GM21576 (cell line): ENCODE data around the gene JAK3.
"Not testable (repeated sequence)": the region's sequence is repeated elsewhere in the genome, so short reads cannot be mapped to it uniquely, and the experiment has no call there.

Experiments used
- ATAC-seq: cut with Tn5 transposase; IDR thresholded peaks from one replicate; pipeline ENCODE4 v1.9.1; 2021; ENCODE audit warnings: mild to moderate bottlenecking, moderate library complexity; ENCODE audit not compliant: unreplicated experiment

Gene JAK3

GRCh38 chr19:17807731-17808316 is 40.0 kb downstream of the JAK3 start:
- ATAC-seq, result no peak

DNA sequence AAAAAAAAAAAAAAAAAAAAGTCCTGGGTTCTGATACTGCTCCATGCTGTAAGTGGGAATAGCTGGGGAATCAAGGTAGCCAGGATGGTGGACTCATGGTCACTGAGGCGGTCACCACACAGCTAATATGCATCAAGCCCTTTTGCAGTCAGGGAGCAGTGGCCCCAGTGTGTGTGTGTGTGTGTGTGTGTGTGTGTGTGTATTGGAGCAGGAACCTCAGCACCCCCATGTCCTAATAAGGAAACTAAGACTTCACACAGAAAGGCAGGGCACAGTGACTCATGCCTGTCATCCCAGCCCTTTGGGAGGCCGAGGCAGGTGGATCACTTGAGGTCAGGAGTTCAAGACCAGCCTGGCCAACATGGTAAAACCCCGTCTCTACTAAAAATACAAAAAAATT is 40.8 kb downstream of the JAK3 start:
- no peak for ATAC-seq

GRCh38 chr19:17805427-17805826 is 42.4 kb downstream of the JAK3 start:
- ATAC-seq, result no peak

- ATAC-seq, result no peak
Observed at GRCh38 chr19:17803264-17803896, 44.4 kb downstream of the JAK3 start.

DNA sequence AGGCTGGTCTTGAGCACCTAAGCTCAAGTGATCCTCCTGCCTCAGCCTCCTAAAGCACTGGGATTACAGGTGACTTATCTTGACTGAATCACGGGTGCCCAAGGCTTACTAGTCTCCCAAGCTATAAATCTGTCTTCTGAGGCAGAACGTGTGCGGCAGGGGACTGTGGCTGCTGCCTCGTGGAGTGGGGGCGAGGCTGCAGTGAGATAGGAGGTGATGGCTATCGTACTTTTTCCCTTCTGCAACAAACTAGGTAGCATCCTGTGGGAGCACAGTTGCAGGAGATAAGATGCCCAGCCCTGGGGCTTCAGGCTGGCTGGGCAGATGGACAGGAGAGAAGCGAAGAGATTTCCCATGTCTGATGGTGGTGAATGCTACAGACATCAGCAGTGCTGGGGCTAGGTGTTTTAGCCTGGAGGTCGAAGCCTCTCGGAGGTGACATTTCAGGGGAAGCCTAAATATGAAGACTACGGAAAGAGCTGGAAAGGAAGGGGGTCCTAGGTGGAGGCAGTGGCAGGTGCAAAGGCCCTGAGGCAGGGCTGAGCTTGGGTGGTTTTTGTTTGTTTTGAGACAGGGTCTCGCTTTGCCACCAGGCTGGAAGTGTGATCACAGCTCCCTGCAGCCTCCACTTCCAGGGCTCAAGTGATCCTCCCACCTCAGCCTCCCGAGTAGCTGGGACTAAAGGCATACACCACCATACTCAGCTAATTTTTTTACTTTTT is 45.5 kb downstream of the JAK3 start:
- ATAC-seq, result no peak

GRCh38 chr19:17798599-17798998 is 49.2 kb downstream of the JAK3 start:
- ATAC-seq, result not testable (repeated sequence)

GRCh38 chr19:17797424-17798201 is 50.2 kb downstream of the JAK3 start:
- ATAC-seq, result no peak

GRCh38 chr19:17796838-17797423 is 50.9 kb downstream of the JAK3 start:
- no peak for ATAC-seq

DNA sequence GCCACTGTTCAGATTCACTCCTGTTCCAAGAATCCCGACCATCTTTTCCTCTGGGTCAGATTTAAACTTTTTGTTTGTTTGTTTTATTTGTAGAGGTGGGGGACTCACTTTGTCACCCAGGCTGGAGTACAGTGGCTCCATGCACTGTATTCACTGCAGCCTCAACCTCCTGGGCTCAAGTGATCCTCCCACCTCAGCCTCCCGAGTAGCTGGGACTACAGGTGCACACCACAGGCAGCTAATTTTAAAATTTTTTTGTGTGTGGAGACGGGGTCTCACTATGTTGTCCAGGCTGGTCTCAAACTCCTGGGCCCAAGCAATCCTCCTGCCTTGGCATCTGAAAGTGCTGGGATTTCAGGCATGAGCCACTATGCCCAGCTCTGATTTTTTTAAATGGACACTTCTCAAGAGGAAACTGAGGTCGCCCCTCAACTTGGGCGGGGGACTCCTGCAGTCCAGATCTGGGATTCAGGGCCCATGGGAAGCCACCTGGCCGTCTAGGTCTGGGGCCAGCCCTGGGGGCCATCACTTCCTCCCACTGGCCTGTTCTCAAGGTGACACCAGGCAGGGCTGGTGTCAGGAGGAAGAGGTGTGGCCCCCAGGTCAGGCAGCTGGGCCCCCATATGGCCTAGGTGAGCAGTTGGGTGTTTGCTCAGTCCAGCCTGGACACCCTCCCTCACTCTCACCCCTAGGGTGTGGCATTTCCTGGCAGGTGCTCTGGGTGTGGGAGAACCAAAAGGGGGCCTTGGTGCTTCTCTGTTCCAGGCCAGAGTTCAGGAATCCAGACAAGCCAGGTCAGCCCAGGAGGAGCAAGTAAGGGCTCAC is 51.6 kb downstream of the JAK3 start:
- no peak for ATAC-seq

DNA sequence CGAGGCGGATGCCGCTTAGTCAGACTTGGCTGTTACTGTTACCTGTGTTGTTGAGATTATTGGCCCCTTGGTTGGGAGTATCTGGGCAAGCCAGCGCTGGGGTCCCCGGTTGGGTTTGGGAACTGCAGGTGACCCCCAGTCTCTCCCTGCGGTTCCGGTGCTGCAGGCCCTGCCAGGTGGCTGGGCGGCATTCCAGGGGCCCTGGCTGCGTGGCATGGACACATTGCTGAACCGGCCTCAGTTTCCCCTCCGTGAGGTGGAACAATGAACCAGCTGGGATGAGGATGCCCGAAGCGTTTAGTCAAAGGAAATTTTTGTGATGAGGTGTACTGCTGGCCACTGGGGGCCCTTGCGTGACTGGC is 52.3 kb downstream of the JAK3 start:
- ATAC-seq, result no peak

GRCh38 chr19:17794731-17795494 is 52.9 kb downstream of the JAK3 start, which contains the start of gene B3GNT3:
B3GNT3 (plus strand) TSS chr19:17795138; CDS start chr19:17807808, 12,670 bp downstream.
- ATAC-seq, result no peak

DNA sequence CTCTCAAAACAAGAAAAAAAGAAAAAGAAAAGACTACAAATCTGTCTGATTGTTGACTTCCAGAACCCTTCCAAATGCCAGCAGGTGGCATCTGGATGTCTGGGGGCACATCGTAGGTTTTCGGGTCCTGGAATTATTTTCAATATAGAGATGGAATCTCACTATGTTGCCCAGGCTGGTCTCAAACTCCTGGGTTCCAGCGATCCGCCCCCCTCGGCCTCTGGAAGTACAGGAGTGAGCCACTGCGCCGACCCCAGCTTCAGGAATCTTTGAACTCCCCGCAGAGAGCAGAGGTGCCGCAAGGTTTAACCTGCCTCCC is 53.4 kb downstream of the JAK3 start:
- no peak for ATAC-seq

DNA sequence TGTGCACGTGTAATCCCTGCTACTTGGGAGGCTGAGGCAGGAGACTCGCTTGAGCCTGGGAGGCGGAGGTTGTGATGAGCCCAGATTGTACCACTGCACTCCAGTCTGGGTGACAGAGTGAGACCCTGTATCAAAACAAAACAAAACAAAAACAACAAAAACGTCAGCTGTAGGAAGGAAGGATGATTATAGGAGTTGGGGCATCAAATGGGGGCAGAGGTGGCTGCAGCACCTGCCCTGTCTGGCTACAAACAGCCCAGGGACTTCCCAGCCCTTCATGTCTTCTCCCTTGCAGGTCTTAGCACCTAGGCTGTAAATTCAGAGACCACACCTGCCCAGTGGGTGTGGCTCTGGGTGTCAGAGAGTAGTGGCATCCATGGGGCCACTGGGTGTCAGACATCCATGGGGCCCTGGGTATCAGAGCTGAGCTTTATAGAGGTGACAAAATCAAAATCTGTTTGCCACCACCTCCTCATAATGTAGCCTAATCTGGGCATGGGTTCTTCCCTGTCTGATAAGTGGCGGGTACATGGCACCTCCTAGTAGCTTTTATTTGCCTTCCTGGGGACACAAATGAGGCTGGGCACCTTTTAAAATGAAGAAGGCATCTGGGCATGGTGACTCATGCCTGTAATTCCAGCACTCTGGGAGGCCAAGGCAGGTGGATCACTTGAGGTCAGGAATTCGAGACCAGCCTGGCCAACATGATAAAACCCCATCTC is 57.6 kb downstream of the JAK3 start:
- no peak for ATAC-seq

DNA sequence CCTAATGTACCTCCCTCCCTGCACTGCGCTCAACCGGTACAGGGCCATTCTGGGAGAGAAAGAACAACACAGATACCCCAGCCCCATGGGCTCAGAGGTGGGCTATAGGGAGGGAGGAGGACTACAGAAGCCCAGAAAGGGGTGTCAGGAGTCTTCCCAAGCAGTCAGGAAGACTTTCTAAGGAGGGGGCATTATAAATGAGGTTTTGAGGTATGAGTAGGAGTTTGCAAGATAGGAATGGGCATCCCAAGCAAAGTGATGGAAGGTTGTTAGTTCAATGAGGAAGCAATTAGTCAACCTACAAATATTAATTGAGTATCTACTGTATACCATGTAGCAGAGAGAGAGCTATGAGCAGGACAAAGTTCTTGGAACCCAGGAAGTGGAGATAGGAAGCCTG is 59.1 kb downstream of the JAK3 start:
- no peak for ATAC-seq

DNA sequence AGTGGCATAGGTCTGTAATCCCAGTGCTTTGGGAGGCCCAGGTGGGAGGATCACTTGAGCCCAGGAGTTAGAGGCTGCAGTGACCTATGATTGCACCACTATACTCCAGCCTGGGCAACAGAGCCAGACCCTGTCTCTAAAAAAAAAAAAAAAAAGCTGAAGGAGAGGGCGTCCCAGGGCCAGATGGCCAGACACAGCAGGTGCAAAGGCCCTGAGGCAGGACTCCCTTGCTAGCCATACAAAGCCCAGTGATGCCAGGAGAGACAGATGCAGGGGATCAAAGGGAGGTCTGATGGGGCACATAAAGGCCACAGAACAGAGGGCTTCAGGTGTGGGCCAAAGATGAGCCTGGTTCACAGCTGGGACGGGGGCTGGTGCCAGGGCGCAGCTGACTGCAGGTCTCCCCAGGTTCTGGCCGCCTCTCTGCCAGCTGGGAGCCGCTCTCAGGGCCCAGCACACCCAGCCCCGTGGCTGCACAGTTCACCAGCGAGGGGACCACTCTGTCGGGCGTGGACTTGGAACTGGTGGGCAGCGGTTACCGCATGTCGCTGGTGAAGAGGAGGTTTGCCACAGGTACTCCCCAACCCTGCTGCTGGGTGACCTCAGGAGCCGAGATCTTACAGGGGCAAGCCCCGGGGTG is 60.4 kb downstream of the JAK3 start:
- ATAC-seq, result no peak

- no peak for ATAC-seq
Observed at GRCh38 chr19:17784201-17785008, 63.4 kb downstream of the JAK3 start.

GRCh38 chr19:17783721-17784120 is 64.1 kb downstream of the JAK3 start:
- not testable (repeated sequence) for ATAC-seq

DNA sequence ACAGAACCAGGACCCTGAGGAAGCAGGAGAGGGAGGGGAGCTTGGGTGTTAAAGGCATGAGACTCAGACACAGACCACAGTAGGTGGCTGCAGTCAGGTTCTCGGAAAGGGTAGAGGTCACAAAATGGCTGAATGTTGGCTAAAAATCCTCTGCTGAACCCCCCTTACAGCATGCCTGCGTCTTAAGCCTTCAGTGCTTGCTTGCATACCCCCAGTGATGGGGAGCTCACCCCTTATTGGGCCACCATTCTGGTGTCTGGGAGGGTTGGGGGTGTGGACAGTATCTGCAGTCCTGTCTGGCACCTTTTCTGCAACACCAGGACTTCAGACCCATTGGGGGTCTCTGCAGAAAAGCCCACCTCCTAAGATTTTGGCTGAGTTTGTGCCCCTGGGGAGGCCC is 67.0 kb downstream of the JAK3 start:
- no peak for ATAC-seq
